NCI-H446 treated with DMSO at 0.1 percent for 48 hours (cell line): ENCODE data around the gene PCP4.

Experiments used
- DNase-seq: peaks from one replicate; lab custom pipeline; 2025; lab: John Stamatoyannopoulos, UW

The PCP4 gene

DNA sequence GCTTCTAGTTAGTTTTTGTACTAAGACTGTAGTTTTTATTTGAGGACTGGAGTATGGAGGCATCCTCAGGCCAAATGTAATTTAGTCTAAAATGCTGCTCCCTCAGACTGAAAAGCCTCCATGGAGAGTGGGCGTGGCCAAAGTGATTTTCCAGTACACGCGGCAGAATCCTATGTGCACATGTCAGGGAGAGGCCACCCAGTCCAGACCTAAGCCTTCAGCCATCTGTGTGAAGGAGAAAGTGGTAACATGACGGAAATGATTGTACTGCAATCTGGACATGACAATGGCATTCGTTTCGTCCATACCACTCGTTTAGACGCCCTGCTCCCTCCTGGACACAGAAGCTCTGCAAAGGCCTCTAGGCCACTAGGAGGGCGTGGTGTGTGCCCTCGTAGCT is 56.2 kb downstream of the PCP4 start:
- no peak for DNase-seq

GRCh38 chr21:39924577-39925308 is 57.5 kb downstream of the PCP4 start:
- DNase-seq, result no peak

- no peak for DNase-seq
These were observed 60.2 kb downstream of the PCP4 start for GRCh38 chr21:39927304-39927886.

DNA sequence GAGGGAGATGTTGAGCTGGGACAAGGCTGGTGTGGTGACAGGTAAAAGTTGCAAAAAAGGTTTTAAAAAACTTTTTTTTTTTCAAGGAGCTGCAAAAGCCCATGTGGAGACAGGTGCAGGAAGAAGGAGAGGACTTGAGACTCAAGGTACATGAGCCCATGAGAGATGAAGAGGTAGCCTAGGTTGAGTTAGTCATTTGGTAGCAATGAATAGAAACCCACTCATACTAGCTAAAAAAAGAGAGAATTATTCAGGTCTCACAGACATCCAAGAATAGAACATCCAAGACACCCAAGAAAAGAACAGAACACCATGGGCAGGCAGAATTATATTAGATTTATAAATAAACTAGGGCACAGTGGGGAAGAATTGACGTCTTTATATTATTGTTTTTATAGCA is 65.1 kb downstream of the PCP4 start:
- DNase-seq, result no peak

DNA sequence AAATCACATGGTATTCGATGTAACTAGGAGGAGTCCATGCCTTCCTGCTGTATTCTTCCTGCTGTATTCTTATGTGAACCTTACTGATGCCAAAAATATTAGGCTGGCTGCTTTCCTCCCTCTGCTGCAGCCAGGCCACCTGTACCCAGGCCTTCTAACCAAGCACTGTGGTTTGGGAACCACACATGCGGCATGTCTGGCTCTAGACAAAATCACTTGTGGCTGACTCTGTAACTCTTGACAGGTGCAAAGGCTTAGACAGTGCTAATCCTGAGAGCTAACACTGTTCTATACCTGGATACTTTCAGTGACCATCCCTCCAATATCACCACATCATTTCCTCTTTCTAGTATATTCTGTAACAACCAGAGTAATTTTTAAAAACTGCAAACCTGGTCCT is 67.7 kb downstream of the PCP4 start:
- DNase-seq, result no peak

GRCh38 chr21:39935716-39936115 is 68.5 kb downstream of the PCP4 start:
- no peak for DNase-seq

DNA sequence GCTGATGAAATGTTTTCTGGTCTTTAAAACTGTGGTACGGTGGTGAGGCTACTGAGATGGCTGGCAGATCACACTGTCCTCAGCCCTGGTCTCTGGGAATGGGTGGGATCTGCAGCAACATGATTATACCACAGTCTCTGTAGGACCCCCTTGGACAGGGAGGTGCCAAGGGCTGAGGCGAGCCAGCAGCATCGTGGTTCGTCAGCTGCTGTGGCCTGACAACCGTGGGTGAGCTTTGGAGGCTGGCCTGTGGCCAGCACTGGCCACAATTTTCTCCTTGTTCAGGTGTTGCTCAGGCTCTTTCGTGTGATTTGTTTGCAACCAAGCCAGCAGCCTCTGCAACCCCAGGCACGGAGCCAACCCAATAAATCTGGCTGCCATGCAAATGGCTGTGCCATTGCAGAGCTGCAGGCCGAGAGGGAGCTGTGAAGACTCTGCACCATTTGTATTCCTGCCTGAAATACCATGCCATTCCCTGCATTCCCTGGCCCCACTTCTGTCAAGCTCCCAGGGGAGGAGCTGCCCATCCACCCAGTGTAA is 70.9 kb downstream of the PCP4 start:
- no peak for DNase-seq

GRCh38 chr21:39946199-39946598 is 79.0 kb downstream of the PCP4 start:
- DNase-seq, result no peak

GRCh38 chr21:39947031-39947430 is 79.8 kb downstream of the PCP4 start:
- no peak for DNase-seq

- DNase-seq, result no peak
These were observed 84.2 kb downstream of the PCP4 start for GRCh38 chr21:39951183-39952101.

DNA sequence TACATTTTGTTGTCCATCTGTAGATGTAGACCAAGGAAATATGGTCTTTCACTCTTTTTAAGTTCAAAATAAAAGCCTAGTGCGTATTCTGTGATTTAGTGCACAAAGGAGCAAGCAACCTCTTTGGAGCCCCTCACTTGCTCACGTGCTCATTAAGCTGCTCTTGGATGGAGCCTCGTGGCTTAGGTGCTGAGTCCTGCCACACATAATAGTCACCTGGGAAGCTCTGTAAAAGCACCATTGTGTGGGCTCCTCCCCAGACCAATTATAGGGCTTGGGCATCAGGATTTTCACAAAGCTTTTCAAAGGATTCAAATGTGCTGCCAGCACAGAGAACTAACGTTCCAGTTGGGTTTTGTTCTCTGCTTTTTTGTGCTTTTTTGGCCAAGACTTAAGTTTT is 85.0 kb downstream of the PCP4 start:
- no peak for DNase-seq

- DNase-seq, result no peak
These were observed 87.3 kb downstream of the PCP4 start for GRCh38 chr21:39954570-39954969.

DNA sequence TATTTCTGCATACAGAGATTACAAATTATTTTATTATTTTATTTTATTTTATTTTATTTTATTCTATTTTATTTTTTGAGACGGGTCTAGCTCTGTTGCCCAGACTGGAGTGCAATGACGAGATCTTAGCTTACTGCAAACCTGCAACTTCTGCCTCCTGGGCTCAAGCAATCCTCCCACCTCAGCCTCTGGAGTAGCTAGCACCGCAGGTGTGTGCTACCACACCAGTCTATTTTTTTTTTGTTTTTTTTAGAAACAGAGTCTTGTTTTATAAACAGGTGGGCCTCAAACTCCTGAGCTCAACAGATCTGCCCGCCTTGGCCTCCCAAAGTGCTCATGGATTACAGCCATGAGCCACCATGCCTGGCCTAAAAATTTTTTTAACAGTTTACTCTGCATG is 88.1 kb downstream of the PCP4 start:
- DNase-seq, result no peak

- DNase-seq, result no peak
These were observed 89.3 kb downstream of the PCP4 start for GRCh38 chr21:39956586-39956985.

- no peak for DNase-seq
These were observed 91.5 kb downstream of the PCP4 start for GRCh38 chr21:39958731-39959130.

DNA sequence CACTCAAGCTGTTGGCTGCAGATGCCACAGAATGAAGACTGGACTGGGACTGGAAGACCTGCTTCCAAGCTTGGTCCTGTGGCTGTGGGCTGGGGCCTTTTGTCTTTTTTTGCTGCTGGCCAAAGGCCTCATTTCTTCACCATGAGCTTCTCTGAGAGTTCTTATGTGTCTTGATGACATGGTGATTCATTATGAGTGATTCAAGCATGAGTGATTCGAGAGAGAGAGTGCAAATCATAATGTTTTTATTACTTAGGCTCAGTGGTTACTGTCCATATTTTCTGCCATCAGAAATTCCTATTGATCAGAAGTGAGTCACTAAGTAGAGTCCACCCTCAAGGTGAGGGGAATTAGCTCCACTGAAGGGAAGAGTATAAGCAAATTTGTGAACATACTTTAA is 94.0 kb downstream of the PCP4 start:
- DNase-seq, result no peak

GRCh38 chr21:39965026-39965425 is 97.8 kb downstream of the PCP4 start:
- DNase-seq, result no peak

DNA sequence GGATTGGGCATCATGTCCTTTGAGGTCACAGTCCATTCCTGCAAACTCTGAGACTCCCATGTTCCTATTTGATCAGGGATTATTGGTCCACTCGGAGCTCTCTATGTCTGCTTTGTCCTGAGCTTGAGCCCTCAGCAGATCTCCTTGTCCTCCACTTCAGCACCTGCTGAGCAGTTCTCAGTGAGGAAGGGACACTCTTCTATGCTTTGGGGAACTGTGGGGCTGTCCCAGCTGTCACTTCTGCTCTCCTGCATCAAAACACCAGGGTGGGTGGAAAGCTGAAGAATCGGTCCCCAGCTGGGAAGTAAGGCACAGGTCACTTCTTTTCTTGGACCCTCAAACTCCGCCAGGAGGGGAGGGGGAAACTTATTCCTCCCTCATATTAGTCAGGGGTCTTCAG is 99.5 kb downstream of the PCP4 start:
- DNase-seq, result no peak

GRCh38 chr21:39968010-39968409 is 100.8 kb downstream of the PCP4 start:
- DNase-seq, result no peak

DNA sequence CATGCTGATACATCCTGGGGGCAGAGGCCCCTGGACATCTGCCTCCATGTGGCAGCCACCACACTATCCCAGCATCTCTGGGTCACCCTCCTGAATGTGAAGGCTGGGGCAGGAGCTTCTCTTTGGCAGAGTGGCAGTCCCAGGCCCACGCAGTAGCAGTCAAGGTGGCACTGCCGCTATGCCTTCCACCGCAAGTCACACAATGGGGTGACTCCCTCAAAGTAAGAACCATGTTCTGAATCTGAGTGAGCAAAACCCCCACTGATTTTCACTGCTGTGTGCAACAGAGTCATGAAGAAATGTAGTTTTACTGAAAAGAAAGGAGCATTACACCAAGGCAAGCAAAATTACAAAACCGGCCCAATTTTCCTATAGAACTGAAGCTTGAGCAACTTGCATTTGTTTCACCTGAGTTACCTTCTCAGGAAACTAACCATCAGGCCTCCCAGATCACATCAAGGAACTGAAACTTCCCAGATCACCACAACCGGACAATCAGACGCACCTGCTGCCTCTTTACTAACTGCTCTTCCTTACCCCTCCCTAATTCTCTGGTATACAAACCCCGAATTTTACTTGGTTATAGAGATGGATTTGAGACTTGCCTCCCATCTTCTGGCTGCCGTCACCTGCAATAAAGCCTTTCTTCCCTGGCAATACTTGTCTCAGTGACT is 102.6 kb downstream of the PCP4 start:
- no peak for DNase-seq

- no peak for DNase-seq
These were observed 104.7 kb downstream of the PCP4 start for GRCh38 chr21:39971956-39972355.

DNA sequence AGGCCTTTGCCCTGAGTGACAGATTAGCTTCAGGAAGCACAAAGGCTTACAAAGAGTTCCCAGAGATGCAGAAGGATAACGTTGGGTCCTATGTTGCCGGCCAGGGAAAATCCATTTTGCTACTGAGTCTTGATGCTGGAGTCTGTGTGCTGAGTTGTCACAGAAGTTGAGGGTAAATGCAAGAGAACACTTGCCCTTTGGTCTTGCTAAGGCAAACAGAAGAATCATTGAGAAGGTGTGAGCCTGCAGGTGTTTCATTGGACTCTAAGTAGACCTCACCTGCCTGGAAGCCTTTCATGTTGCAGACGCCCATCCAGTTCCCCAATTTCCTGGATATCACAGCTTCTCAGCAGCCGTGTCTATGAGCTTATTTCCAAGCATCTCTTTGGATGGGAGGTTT is 105.2 kb downstream of the PCP4 start:
- no peak for DNase-seq
